ENCODE measurements around the gene ITPRID2.

The ITPRID2 gene

DNA sequence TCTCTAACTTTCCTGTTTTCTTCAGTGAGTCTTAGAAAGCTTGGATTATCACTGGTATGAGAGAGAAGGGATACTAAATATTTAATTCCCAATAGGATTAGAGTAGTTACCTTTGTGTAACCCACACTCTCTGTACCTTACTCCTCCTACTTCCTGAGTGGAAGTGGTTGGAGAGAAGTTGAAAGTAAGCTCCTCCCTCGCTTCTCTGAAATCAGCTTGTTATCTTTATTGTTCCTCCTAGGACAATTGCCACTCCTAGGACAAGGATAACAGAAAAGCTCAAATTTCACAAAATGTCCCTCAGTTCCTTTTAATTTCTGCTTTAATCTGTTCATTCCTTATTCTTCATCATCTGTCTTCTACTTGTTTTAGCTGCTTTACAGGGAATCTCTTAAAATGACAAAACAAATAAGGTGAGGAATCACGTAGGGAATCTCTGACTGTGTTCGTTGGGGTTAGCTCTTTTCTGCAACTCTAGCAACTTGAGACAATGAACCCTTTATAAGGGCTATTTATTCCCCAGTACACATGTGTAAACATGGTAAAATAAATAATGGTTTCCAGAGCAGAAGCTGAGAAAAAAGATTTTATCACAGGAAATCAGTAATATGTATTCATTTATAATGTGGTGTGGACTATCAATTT lies 8.6 kb downstream of the ITPRID2 start:
- no peak for DNase-seq (ENCODE audit: extremely low spot score)
- CTCF ChIA-PET, result no interaction called here

DNA sequence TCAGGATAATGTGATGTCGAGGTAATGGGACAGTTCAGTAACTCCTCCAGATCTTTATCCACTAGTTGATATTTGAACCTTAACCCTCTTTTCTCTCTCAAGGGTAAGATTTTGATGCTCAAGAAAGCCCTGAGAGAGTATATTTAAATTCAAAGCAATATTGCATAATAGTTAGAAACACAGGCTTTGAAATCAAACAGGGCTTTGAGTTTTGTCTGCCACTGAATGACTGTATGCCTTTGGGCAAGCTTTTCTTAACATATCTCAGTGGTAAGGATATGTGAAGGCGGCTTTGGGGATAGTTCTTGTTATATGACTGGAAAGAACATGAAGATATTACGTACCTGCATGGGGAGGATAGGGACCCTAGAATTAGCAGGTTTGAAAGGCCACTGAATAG lies 11.1 kb downstream of the ITPRID2 start:
- ChIA-PET CTCF (interaction anchor here (1.2 kb wide), 1 partner anchor 45 kb away, joined by 3 read pairs; no protein-coding TSS in a partner anchor), POLR2A (interaction anchor here (1.2 kb wide), 1 partner anchor 10 kb away, joined by 4 read pairs; no protein-coding TSS in a partner anchor)
- TF ChIP-seq LEF1 (IDR thresholded peaks at IDR 0.05; ENCODE audit: borderline replicate concordance) (no peak), FOXM1 (IDR thresholded peaks at IDR 0.05; ENCODE audit: borderline replicate concordance) (no peak), FOXK2 (IDR thresholded peaks at IDR 0.05) (no peak), L3MBTL2 (conservative IDR thresholded peaks at IDR 0.05) (no peak), ARNT (IDR thresholded peaks at IDR 0.05) (no peak), SP1 (IDR thresholded peaks at IDR 0.05) (no peak), BHLHE40 (IDR thresholded peaks at IDR 0.05; ENCODE audit: borderline replicate concordance) (no peak), ELF4 (IDR thresholded peaks at IDR 0.05) (no peak), ZNF384 (IDR thresholded peaks at IDR 0.05) (no peak), HDGF (IDR thresholded peaks at IDR 0.05; ENCODE audit: borderline replicate concordance) (no peak), CTBP1 (IDR thresholded peaks at IDR 0.05; ENCODE audit: borderline replicate concordance) (no peak)
- no peak for DNase-seq (ENCODE audit: extremely low spot score)

More for the DNA sequence above, 8.6 kb downstream of the ITPRID2 start:
- POLR2A ChIA-PET, result interaction anchor here (0.7 to 1.3 kb wide), 2 partner anchors 8 to 286 kb away, joined by 3 to 6 read pairs; partner anchors contain the start of gene ITPRID2
- TF ChIP-seq TARDBP (IDR thresholded peaks at IDR 0.05) (no peak), NFRKB (IDR thresholded peaks at IDR 0.05) (no peak), HDGF (IDR thresholded peaks at IDR 0.05; ENCODE audit: borderline replicate concordance) (no peak), FOXA1 (IDR thresholded peaks at IDR 0.05) (no peak), FOXM1 (IDR thresholded peaks at IDR 0.05; ENCODE audit: borderline replicate concordance) (no peak), CTBP1 (IDR thresholded peaks at IDR 0.05; ENCODE audit: borderline replicate concordance) (no peak)

DNA sequence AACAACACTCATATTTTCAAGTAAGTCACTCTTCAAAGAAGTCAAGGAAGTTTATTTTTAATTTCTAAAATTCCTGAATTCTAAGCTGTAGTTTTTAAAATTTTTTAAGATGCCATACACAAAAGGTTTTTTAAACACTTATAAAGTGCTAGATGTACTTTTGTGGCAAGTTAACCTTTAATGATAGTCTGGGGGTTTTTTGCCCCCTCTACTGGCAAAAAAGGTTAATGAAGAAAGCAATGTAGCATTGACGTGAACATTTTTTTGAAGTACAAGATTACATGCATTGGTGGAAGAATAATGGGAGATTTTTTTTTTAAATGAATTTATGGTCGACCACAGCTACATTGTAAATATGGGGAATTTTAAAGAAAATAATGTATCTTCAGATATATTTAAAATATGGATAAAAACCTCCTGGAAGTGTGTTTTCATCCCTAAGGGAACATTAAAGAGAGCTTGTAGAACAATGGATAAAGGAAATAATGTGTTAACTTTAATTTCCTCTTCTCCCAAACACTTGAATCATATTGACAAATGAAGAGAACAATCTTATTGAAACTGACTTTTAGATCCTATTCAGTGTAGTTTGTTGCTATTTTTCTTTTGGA lies 12.6 kb downstream of the ITPRID2 start:
- ChIA-PET CTCF (interaction anchor here (1.4 kb wide), 1 partner anchor 163 kb away, joined by 3 read pairs; no protein-coding TSS in a partner anchor), POLR2A (no interaction called here)

DNA sequence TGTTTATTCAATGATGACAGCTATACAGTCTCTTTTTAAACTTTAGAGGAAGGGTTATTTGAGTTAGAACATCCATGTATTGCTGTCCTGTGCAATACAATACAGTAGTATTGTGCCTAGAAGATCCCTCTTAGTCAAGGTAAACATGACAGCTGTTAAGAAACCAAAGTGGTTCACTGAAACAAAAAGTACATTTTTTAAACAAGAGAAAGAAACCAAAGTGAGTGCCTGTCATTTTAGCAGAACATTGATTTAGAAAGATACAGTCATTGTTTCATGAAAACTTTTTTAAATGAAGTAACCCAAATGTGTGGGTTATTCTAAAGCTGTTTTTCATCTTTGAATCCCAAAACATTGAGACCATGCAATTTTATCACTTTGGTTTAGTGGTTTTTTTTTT lies 15.5 kb downstream of the ITPRID2 start:
- ChIA-PET CTCF (no interaction called here), POLR2A (no interaction called here)
- TF ChIP-seq FOXM1 (IDR thresholded peaks at IDR 0.05; ENCODE audit: borderline replicate concordance) (no peak), CTBP1 (IDR thresholded peaks at IDR 0.05; ENCODE audit: borderline replicate concordance) (no peak), L3MBTL2 (conservative IDR thresholded peaks at IDR 0.05) (no peak), LEF1 (IDR thresholded peaks at IDR 0.05; ENCODE audit: borderline replicate concordance) (no peak), ARNT (IDR thresholded peaks at IDR 0.05) (no peak), BHLHE40 (IDR thresholded peaks at IDR 0.05; ENCODE audit: borderline replicate concordance) (no peak), TARDBP (IDR thresholded peaks at IDR 0.05) (no peak), ELF4 (IDR thresholded peaks at IDR 0.05) (no peak)
- TF ChIP-seq, protein P1, sequence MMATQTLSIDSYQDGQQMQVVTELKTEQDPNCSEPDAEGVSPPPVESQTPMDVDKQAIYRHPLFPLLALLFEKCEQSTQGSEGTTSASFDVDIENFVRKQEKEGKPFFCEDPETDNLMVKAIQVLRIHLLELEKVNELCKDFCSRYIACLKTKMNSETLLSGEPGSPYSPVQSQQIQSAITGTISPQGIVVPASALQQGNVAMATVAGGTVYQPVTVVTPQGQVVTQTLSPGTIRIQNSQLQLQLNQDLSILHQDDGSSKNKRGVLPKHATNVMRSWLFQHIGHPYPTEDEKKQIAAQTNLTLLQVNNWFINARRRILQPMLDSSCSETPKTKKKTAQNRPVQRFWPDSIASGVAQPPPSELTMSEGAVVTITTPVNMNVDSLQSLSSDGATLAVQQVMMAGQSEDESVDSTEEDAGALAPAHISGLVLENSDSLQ (IDR thresholded peaks at IDR 0.05), result no peak
- no peak for DNase-seq (ENCODE audit: extremely low spot score)

More for the DNA sequence above, 12.6 kb downstream of the ITPRID2 start:
- DNase-seq (ENCODE audit: extremely low spot score), result peak; percentile 20
- TF ChIP-seq ELF4 (IDR thresholded peaks at IDR 0.05) (no peak), CTBP1 (IDR thresholded peaks at IDR 0.05; ENCODE audit: borderline replicate concordance) (no peak), HDGF (IDR thresholded peaks at IDR 0.05; ENCODE audit: borderline replicate concordance) (no peak), ARNT (IDR thresholded peaks at IDR 0.05) (no peak), ZNF384 (IDR thresholded peaks at IDR 0.05) (no peak), FOXA1 (IDR thresholded peaks at IDR 0.05) (no peak), L3MBTL2 (conservative IDR thresholded peaks at IDR 0.05) (no peak), FOXM1 (IDR thresholded peaks at IDR 0.05; ENCODE audit: borderline replicate concordance) (no peak), FOXK2 (IDR thresholded peaks at IDR 0.05) (no peak), LEF1 (IDR thresholded peaks at IDR 0.05; ENCODE audit: borderline replicate concordance) (no peak), NFRKB (IDR thresholded peaks at IDR 0.05) (no peak)

- TF ChIP-seq HDGF (IDR thresholded peaks at IDR 0.05; ENCODE audit: borderline replicate concordance), result no peak
- TF ChIP-seq LEF1 (IDR thresholded peaks at IDR 0.05; ENCODE audit: borderline replicate concordance), result no peak
- TF ChIP-seq TARDBP (IDR thresholded peaks at IDR 0.05), result no peak
- TF ChIP-seq FOXA1 (IDR thresholded peaks at IDR 0.05), result no peak
- TF ChIP-seq, protein P1 (IDR thresholded peaks at IDR 0.05), result no peak
- TF ChIP-seq ZNF384 (IDR thresholded peaks at IDR 0.05), result no peak
- TF ChIP-seq FOXK2 (IDR thresholded peaks at IDR 0.05), result no peak
- no peak for TF ChIP-seq ELF4 (IDR thresholded peaks at IDR 0.05)
- TF ChIP-seq SP1 (IDR thresholded peaks at IDR 0.05), result no peak
- no peak for TF ChIP-seq FOXM1 (IDR thresholded peaks at IDR 0.05; ENCODE audit: borderline replicate concordance)
- TF ChIP-seq CTBP1 (IDR thresholded peaks at IDR 0.05; ENCODE audit: borderline replicate concordance), result no peak
- no peak for TF ChIP-seq SUZ12 (IDR thresholded peaks at IDR 0.05)
- TF ChIP-seq L3MBTL2 (conservative IDR thresholded peaks at IDR 0.05), result no peak
- TF ChIP-seq BHLHE40 (IDR thresholded peaks at IDR 0.05; ENCODE audit: borderline replicate concordance), result no peak
- TF ChIP-seq NFRKB (IDR thresholded peaks at IDR 0.05), result no peak
- CTCF ChIA-PET, result no interaction called here
- no peak for DNase-seq (ENCODE audit: extremely low spot score)
- POLR2A ChIA-PET, result no interaction called here
Observed at GRCh38 chr2:181907635-181908034, 16.1 kb downstream of the ITPRID2 start.

DNA sequence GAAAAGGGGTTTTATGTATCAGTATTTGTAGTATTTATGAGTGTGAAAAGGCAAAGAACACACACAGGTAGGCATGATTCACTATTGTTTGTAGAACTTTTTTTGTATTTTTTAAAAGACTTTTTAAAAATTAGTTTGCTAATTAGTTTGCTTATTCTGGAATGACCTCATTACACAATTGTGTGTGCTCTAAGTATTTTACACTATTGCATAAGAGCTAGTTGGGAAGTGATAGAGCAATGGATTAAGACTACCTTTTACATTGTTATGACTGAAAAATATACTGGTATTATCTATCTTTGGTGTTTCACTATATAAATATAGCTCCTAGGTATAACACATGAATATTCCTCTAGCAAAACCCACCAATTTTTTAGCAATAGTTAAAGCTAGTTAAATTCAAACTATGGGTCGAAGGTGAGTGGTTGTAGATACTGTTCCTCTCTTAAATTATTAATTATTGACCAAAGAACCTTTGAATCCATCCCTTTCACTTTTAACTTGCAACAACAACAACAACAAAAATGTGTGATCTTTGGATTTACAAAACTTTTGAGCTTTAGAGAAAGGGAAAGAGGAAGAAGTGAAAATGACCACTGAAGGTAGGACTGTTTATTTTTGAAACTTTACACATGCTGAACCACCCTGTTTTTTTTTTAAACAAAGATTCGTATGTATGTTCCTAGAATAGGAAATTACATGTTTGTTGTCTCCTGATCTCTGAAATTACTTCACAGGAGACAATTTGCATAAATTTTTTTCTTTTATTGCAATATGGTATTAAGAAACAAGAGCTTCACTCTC lies 18.7 kb downstream of the ITPRID2 start:
- ChIA-PET POLR2A (no interaction called here), CTCF (interaction anchor here (1.2 kb wide), 1 partner anchor 44 kb away, joined by 6 read pairs; no protein-coding TSS in a partner anchor)
- no peak for DNase-seq (ENCODE audit: extremely low spot score)
- TF ChIP-seq BHLHE40 (IDR thresholded peaks at IDR 0.05; ENCODE audit: borderline replicate concordance), result no peak
- TF ChIP-seq FOXA1 (IDR thresholded peaks at IDR 0.05), result no peak
- TF ChIP-seq TARDBP (IDR thresholded peaks at IDR 0.05), result no peak

All from HEK293T (cell line).